ENCODE data around the gene ARHGEF16. TPM values are rescaled to one million over a fixed set of nuclear protein-coding genes. Genes with fewer than 3 reads are reported as not detected.

The ARHGEF16 gene
- total RNA-seq, 1 experiment from 2014 or later: 10.1 TPM

GRCh38 chr1:3471356-3472087 lies 17.1 kb downstream of the ARHGEF16 start:
- Histone ChIP-seq H3K4me3 (ENCODE audit: low read depth in 2 of 2, low read length in 2 of 2) (no peak overlapping the region), H3K9me3 (ENCODE audit: control insufficient read depth, insufficient read depth, low read depth, low read length) (no peaks in the 10 kb centered on the region), H3K4me1 (ENCODE audit: control insufficient read depth, insufficient read depth, low read length) (peaks cover 22% of the 10 kb centered on the region), H3K27ac (ENCODE audit: low read length) (no peak overlapping the region), H3K27me3 (ENCODE audit: control insufficient read depth, insufficient read depth, low read length) (no peaks in the 10 kb centered on the region), H3K36me3 (ENCODE audit: control insufficient read depth, insufficient read depth, low read length) (no peaks in the 10 kb centered on the region)
- POLR2A ChIA-PET: no interaction called here
- ATAC-seq (peak; percentile 62), DNase-seq (ENCODE audit: low read depth, low spot score) (no peak)
- CTCF ChIA-PET: interaction anchor here (0.6 to 2.5 kb wide), 3 partner anchors 10 to 19 kb away, joined by 3 to 21 read pairs (median 3); no protein-coding TSS in a partner anchor
- BruUV-seq (replicated peaks): no TSS peak
- in situ Hi-C loops (cut with HindIII; ENCODE audit: low pct_unique_long_range_greater_than_20kb, low sequenced_read_pairs) (no loop called here), intact Hi-C loops (cut with micrococcal nuclease; ENCODE audit: unreplicated experiment) (no loop called here)
- no peak for TF ChIP-seq REST (IDR thresholded peaks at IDR 0.05; ENCODE audit: insufficient read depth in 1 of 2, low read depth in 2 of 2, low read length in 1 of 2)
- TF ChIP-seq, protein P1, sequence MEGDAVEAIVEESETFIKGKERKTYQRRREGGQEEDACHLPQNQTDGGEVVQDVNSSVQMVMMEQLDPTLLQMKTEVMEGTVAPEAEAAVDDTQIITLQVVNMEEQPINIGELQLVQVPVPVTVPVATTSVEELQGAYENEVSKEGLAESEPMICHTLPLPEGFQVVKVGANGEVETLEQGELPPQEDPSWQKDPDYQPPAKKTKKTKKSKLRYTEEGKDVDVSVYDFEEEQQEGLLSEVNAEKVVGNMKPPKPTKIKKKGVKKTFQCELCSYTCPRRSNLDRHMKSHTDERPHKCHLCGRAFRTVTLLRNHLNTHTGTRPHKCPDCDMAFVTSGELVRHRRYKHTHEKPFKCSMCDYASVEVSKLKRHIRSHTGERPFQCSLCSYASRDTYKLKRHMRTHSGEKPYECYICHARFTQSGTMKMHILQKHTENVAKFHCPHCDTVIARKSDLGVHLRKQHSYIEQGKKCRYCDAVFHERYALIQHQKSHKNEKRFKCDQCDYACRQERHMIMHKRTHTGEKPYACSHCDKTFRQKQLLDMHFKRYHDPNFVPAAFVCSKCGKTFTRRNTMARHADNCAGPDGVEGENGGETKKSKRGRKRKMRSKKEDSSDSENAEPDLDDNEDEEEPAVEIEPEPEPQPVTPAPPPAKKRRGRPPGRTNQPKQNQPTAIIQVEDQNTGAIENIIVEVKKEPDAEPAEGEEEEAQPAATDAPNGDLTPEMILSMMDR (IDR thresholded peaks at IDR 0.05): no peak; the same call in 1 of the 2 replicates
- no peak for TF ChIP-seq TCF7L2 (IDR thresholded peaks at IDR 0.05; ENCODE audit: low read depth, low read length)
- no peak for TF ChIP-seq POLR2AphosphoS5 (IDR thresholded peaks at IDR 0.05; ENCODE audit: low read depth, low read length)
- no peak for TF ChIP-seq SIN3A (IDR thresholded peaks at IDR 0.05; ENCODE audit: borderline replicate concordance, insufficient read depth, low read depth, low read length)

- Histone ChIP-seq H3K36me3 (ENCODE audit: control insufficient read depth, insufficient read depth, low read length) (no peaks in the 10 kb centered on the region), H3K4me3 (ENCODE audit: low read depth in 2 of 2, low read length in 2 of 2) (no peak overlapping the region), H3K4me1 (ENCODE audit: control insufficient read depth, insufficient read depth, low read length) (peaks cover 22% of the 10 kb centered on the region), H3K27ac (ENCODE audit: low read length) (no peak overlapping the region), H3K9me3 (ENCODE audit: control insufficient read depth, insufficient read depth, low read depth, low read length) (no peaks in the 10 kb centered on the region), H3K27me3 (ENCODE audit: control insufficient read depth, insufficient read depth, low read length) (no peaks in the 10 kb centered on the region)
- TF ChIP-seq SIN3A (IDR thresholded peaks at IDR 0.05; ENCODE audit: borderline replicate concordance, insufficient read depth, low read depth, low read length) (no peak), REST (IDR thresholded peaks at IDR 0.05; ENCODE audit: insufficient read depth in 1 of 2, low read depth in 2 of 2, low read length in 1 of 2) (no peak), TCF7L2 (IDR thresholded peaks at IDR 0.05; ENCODE audit: low read depth, low read length) (no peak), POLR2AphosphoS5 (IDR thresholded peaks at IDR 0.05; ENCODE audit: low read depth, low read length) (no peak)
- TF ChIP-seq, protein P1 (IDR thresholded peaks at IDR 0.05): no peak; the same call in 1 of the 2 replicates
- BruUV-seq (replicated peaks): no TSS peak
- intact Hi-C loops (cut with micrococcal nuclease; ENCODE audit: unreplicated experiment): no loop called here
- in situ Hi-C loops (cut with HindIII; ENCODE audit: low pct_unique_long_range_greater_than_20kb, low sequenced_read_pairs): no loop called here
- ChIA-PET CTCF (interaction anchor here (0.5 to 2.5 kb wide), 3 partner anchors 10 to 30 kb away, joined by 3 to 21 read pairs (median 4); no protein-coding TSS in a partner anchor), POLR2A (no interaction called here)
- no peak for ATAC-seq
- DNase-seq (ENCODE audit: low read depth, low spot score): no peak
Observed at GRCh38 chr1:3472088-3472850, 17.8 kb downstream of the ARHGEF16 start.
